ENCODE measurements around the gene ST3GAL5. TPM values are rescaled to one million over a fixed set of nuclear protein-coding genes. Genes with fewer than 3 reads are reported as not detected.
A peak's percentile ranks its signal among the peaks of the same experiment; 100 is the strongest.

The ST3GAL5 gene
- total RNA-seq, 8 experiments from 2014 or later: 2.9 to 84.6 (median 21.8) TPM

GRCh38 chr2:85797921-85798320 is 90.9 kb downstream of the ST3GAL5 start:
- Histone ChIP-seq H3K4me1 (replicated peaks in 1 of 2) (peaks cover 5 to 28% of the 10 kb centered on the region in 2 donors), H3K27ac (no peak overlapping the region), H3K4me3 (no peak overlapping the region)
- in situ Hi-C loops (cut with MboI; ENCODE audit: low pct_unique_long_range_greater_than_20kb in 2 of 9, low sequenced_read_pairs in 9 of 9, unreplicated experiment in 9 of 9): no loop called here
- ATAC-seq (replicated peaks in 6 of 8): peak in 3 of 8 experiments; percentile 41 to 70 (median 47)
- WGBS, 10 experiments: 29 to 79% (median 66%) methylated on average over 3 to 4 of the region's 6 CpGs; no CpG with 5 or more reads in 4 of the 10 experiments

- in situ Hi-C loops (cut with MboI; ENCODE audit: low pct_unique_long_range_greater_than_20kb in 2 of 9, low sequenced_read_pairs in 9 of 9, unreplicated experiment in 9 of 9): no loop called here
- Histone ChIP-seq H3K4me1 (replicated peaks in 1 of 2) (peaks cover 6 to 28% of the 10 kb centered on the region in 2 donors), H3K4me3 (no peak overlapping the region), H3K27ac (no peak overlapping the region)
- 86 to 100% (median 93%) methylated on average over 4 to 9 of the region's 13 CpGs; no CpG with 5 or more reads in 1 of the 10 experiments for WGBS, 10 experiments
- no peak for ATAC-seq (replicated peaks in 6 of 8)
Measured at GRCh38 chr2:85797263-85797660, 91.5 kb downstream of the ST3GAL5 start.

DNA sequence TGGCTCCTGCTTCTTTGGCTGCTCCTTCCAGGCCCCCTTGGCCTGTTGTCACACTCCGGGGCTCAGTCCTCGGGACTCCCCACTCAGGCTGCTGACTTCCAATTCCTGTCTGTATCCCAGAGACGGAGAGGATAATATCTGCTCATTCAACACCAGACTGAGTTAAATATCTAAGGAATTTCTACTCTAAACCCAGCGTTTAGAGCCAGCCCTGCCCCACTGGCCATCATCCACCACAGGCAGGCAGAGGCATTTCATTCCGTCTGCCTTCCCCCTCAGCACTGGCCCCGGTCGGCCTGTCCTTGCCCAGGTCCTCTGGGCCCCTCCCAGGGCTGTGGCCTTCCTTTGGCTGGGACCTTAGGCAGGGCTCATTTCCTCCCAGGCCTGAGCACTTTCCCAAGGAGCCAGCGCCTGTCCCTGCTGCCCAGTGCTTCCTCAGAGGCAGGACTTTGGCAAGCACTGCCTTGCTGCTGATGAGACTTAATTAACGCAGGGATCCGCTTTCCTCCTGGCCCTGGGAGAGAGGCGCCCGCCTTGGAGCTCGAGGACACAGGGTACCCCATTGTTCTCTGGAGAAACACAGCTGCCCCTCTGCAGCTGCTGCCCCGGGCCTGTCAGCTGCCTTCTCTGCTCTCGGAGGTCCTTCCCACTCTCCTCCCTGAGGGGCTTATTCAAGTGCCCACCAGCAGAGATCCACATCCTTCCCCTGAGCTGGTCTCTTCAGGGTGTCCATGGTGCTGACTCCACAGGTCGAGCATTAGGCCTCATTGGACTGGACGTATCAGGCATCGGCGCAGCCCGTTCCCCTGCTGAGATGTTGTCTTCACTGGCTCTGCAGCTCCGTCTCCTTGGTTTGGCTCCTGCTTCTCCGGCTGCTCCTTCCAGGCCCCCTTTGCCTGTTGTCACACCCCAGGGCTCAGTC is 92.2 kb downstream of the ST3GAL5 start:
- ATAC-seq (replicated peaks in 6 of 8): peak in 7 of 8 experiments; percentile 37 to 78 (median 57)
- 64 to 100% (median 80%) methylated on average over 1 to 5 of the region's 22 CpGs; no CpG with 5 or more reads in 4 of the 10 experiments for WGBS, 10 experiments
- peaks cover 8 to 28% of the 10 kb centered on the region in 2 donors for H3K4me1 ChIP-seq (replicated peaks in 1 of 2)
- no peak overlapping the region for H3K4me3 ChIP-seq
- no peak overlapping the region for H3K27ac ChIP-seq
- in situ Hi-C loops (cut with MboI; ENCODE audit: low pct_unique_long_range_greater_than_20kb in 2 of 9, low sequenced_read_pairs in 9 of 9, unreplicated experiment in 9 of 9): no loop called here

DNA sequence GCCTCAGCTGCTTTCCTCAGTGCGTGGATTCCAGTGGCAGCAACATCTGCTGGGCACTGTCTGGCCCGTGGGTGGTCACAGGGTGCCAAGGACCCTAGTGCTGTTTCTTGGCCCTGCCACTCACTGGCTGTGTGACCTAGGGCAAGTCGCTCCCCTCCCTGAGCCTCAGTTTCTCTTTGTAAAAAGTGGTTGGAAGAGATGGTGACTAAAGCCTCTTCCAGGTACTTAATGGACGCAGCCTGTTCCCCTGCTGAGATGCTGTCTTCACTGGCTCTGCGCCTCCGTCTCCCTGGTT is 92.8 kb downstream of the ST3GAL5 start:
- ATAC-seq (replicated peaks in 6 of 8): no peak
- Histone ChIP-seq H3K27ac (no peak overlapping the region), H3K4me3 (no peak overlapping the region), H3K4me1 (replicated peaks in 1 of 2) (peaks cover 8 to 28% of the 10 kb centered on the region in 2 donors)
- WGBS, 10 experiments: 40 to 100% (median 100%) methylated on average over 1 to 3 of the region's 6 CpGs; no CpG with 5 or more reads in 5 of the 10 experiments
- in situ Hi-C loops (cut with MboI; ENCODE audit: low pct_unique_long_range_greater_than_20kb in 2 of 9, low sequenced_read_pairs in 9 of 9, unreplicated experiment in 9 of 9): no loop called here

- H3K4me1 ChIP-seq (replicated peaks in 1 of 2): peaks cover 8 to 31% of the 10 kb centered on the region in 2 donors
- peak in 3 of 8 experiments; percentile 35 to 45 (median 44) for ATAC-seq (replicated peaks in 6 of 8)
- WGBS, 10 experiments: 80 to 91% (median 85%) methylated on average over 1 to 11 of the region's 20 CpGs; no CpG with 5 or more reads in 6 of the 10 experiments
- in situ Hi-C loops (cut with MboI; ENCODE audit: low pct_unique_long_range_greater_than_20kb in 2 of 9, low sequenced_read_pairs in 9 of 9, unreplicated experiment in 9 of 9): no loop called here
- no peak overlapping the region for H3K27ac ChIP-seq
- no peak overlapping the region for H3K4me3 ChIP-seq
Measured at GRCh38 chr2:85795331-85796045, 93.3 kb downstream of the ST3GAL5 start.

- H3K4me1 ChIP-seq (replicated peaks in 1 of 2): peaks cover 8 to 31% of the 10 kb centered on the region in 2 donors
- peak in 3 of 8 experiments; percentile 17 to 44 (median 42) for ATAC-seq (replicated peaks in 6 of 8)
- WGBS, 10 experiments: 36 to 94% (median 69%) methylated on average over 1 to 4 of the region's 14 CpGs; no CpG with 5 or more reads in 5 of the 10 experiments
- in situ Hi-C loops (cut with MboI; ENCODE audit: low pct_unique_long_range_greater_than_20kb in 2 of 9, low sequenced_read_pairs in 9 of 9, unreplicated experiment in 9 of 9): no loop called here
- no peak overlapping the region for H3K27ac ChIP-seq
- H3K4me3 ChIP-seq: no peak overlapping the region
Measured at GRCh38 chr2:85794491-85795121, 94.2 kb downstream of the ST3GAL5 start.

- no peak overlapping the region for H3K27ac ChIP-seq
- 80 to 100% (median 100%) methylated on average over 1 of the region's 3 CpGs; no CpG with 5 or more reads in 4 of the 10 experiments for WGBS, 10 experiments
- peaks cover 8 to 31% of the 10 kb centered on the region in 2 donors for H3K4me1 ChIP-seq (replicated peaks in 1 of 2)
- no peak overlapping the region for H3K4me3 ChIP-seq
- ATAC-seq (replicated peaks in 6 of 8): no peak
- in situ Hi-C loops (cut with MboI; ENCODE audit: low pct_unique_long_range_greater_than_20kb in 2 of 9, low sequenced_read_pairs in 9 of 9, unreplicated experiment in 9 of 9): no loop called here
Measured at GRCh38 chr2:85794038-85794441, 94.8 kb downstream of the ST3GAL5 start.

DNA sequence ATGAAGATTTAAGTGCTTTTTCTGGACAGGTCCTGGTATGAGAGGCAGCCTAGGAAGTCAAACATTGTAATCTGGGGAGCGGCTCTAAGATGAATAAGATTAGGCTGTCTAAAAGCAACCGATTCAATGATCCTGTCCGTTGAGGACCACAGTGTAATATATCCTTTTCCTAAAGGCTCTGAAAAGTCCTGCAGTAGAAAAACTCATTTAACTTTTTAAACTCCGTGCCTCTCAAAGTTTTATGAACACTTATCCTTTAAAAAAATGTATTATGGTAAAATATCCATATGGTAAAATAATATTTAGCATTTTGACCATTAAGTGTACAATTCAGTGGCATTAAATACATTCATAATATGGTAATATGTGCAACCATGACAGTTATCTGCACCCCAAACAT is 95.2 kb downstream of the ST3GAL5 start:
- WGBS, 10 experiments: 49 to 100% (median 89%) methylated on average over 2 to 4 of the region's 4 CpGs
- Histone ChIP-seq H3K4me3 (no peak overlapping the region), H3K4me1 (replicated peaks in 1 of 2) (peaks cover 8 to 31% of the 10 kb centered on the region in 2 donors), H3K27ac (no peak overlapping the region)
- ATAC-seq (replicated peaks in 6 of 8): no peak
- in situ Hi-C loops (cut with MboI; ENCODE audit: low pct_unique_long_range_greater_than_20kb in 2 of 9, low sequenced_read_pairs in 9 of 9, unreplicated experiment in 9 of 9): no loop called here

DNA sequence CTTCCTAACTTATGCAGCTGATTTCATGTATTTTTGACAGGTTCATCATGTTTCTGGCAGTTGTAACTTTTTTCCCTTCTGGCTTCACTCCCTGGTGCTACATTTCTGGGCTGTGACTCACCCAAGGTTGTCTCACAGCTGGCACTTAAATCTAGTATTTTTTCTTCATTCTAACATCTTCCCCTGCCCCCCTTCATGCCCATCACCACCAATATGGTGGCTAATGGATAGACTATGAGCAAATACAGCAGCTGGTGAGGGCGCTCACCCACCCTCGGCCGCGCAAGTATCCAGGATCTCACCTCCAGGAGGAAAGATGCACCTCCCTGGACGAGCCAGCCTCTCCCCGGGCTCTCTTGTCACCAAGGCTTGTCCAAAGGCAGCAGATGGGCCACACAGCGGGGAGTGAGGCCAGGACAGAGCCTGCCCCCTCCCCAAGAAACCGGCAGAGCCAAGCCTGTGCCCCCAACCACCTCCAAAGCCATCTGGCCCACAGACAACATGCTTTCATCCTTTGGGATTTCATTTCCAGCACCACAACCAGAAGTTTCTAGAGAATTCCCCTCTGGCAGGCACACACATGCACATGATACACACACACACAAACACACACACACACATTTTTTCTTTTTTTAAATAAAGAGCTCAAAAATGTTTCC is 95.9 kb downstream of the ST3GAL5 start:
- ATAC-seq (replicated peaks in 6 of 8): peak in 2 of 8 experiments; percentile 43 to 52
- in situ Hi-C loops (cut with MboI; ENCODE audit: low pct_unique_long_range_greater_than_20kb in 2 of 9, low sequenced_read_pairs in 9 of 9, unreplicated experiment in 9 of 9): no loop called here
- no peak overlapping the region for H3K4me3 ChIP-seq
- H3K4me1 ChIP-seq (replicated peaks in 1 of 2): peaks cover 8 to 31% of the 10 kb centered on the region in 2 donors
- H3K27ac ChIP-seq: no peak overlapping the region
- WGBS, 10 experiments: 70 to 100% (median 85%) methylated on average over 1 to 3 of the region's 8 CpGs; no CpG with 5 or more reads in 6 of the 10 experiments

- Histone ChIP-seq H3K4me1 (replicated peaks in 1 of 2) (peaks cover 8 to 28% of the 10 kb centered on the region in 2 donors), H3K27ac (no peak overlapping the region), H3K4me3 (no peak overlapping the region)
- in situ Hi-C loops (cut with MboI; ENCODE audit: low pct_unique_long_range_greater_than_20kb in 2 of 9, low sequenced_read_pairs in 9 of 9, unreplicated experiment in 9 of 9): no loop called here
- no peak for ATAC-seq (replicated peaks in 6 of 8)
- 66 to 100% (median 95%) methylated on average over 1 to 9 of the region's 22 CpGs; no CpG with 5 or more reads in 1 of the 10 experiments for WGBS, 10 experiments
Measured at GRCh38 chr2:85791704-85792565, 96.9 kb downstream of the ST3GAL5 start.

DNA sequence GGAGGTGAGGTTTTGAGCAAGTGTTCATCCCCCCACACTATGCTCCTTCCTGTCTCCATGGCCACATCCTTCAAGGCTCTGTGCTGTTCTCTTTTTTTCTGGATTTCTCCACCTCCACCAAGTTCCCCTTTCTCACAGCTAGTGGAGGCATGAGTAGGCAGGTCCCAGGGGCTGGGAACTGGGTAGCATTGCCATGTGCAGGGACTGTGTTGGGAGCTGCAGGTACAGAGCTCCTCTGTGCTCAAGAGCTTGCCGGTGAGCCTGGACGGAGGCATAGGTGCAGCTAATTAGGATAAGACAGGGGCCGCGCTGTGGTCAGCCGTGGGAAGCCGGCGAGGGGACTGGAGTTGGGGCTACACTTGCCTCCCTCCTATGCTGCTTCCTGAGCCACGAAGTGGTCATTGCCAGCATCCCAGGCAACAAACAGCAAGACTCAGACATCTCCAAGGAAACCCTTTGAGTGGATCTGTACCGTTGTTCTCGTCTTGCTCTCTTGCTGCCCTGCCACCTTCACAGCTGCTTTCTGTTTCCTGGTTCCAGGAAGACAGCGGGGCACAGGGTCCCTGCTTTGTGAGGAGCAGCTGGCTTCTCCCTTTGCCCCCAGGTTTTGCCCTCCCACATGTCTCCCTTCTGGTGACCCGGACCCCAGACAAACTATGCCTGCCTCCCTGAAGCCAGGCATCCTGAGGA is 98.1 kb downstream of the ST3GAL5 start:
- Histone ChIP-seq H3K27ac (no peak overlapping the region), H3K4me3 (no peak overlapping the region), H3K4me1 (replicated peaks in 1 of 2) (peaks cover 3 to 18% of the 10 kb centered on the region in 2 donors)
- in situ Hi-C loops (cut with MboI; ENCODE audit: low pct_unique_long_range_greater_than_20kb in 2 of 9, low sequenced_read_pairs in 9 of 9, unreplicated experiment in 9 of 9): no loop called here
- ATAC-seq (replicated peaks in 6 of 8): peak in 3 of 8 experiments; percentile 40 to 86 (median 62)
- WGBS, 10 experiments: 40 to 100% (median 75%) methylated on average over 1 to 7 of the region's 12 CpGs; no CpG with 5 or more reads in 1 of the 10 experiments
